Stromal cell of bone marrow (primary cell): ENCODE measurements around the gene GREM1.

ENCODE experiments used
- DNase-seq: peaks from one replicate; pipeline ENCODE4 v3.0.0-alpha.2; 2012; ENCODE audit warnings: low read depth

Gene GREM1

GRCh38 chr15:32717426-32718226 lies at the start of gene GREM1:
GREM1 (plus strand) TSS chr15:32718004; CDS start chr15:32730691, 12,687 bp downstream.
- DNase-seq: no peak

- no peak for DNase-seq
Measured at GRCh38 chr15:32668942-32669341, 48.9 kb upstream of the GREM1 start.

DNA sequence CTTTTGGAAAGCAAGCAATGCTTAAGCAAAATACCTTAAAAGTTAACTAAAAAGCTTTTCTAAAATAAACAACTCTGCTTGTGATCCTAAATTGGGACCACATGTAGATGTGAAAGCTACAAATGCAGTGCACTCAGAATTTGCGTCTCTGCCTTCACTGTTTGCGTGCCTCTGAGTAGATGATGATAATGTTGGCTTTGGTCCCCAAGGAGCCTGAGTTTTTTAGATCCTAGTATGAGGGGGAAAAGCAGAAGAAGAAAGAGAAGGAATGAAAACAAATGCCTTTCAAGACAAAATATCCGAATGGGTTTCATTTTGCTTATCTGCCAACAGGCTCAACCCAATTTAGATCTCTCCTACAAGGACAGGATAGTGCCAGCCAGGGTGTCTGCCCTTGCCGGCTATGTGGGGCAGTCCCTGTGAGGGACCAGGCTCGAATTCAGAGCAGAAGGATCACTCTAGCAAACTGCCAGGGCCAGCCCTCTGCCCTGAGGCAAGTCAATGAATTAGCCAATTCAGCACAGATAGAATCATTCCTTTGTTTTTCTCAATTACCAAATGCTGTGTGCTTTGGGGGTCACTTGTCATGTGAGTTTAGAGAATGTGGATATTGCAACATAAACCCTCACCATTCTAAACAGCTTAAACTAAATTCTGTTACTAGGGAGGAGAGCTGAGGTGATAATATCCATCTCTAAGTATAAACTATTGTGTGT lies 47.8 kb upstream of the GREM1 start:
- no peak for DNase-seq

DNA sequence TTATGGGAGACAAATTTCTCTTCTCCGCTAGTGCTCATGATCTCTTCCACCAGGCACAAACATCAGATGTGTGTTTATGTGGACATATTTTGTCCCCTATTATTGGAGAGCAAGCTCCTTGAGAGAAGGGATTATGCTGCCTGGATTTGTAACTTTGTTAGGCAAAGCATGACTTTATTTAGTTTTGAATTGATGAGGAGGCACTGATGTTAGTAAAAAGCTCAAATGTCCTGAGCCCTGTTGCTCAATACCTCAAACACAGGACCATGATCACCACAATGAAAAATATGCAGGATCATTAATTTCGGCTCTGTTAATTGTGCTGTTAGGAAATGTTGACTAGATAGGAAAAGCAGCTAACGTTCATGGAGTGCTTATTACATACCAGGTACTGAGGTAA lies 47.2 kb upstream of the GREM1 start:
- no peak for DNase-seq

DNA sequence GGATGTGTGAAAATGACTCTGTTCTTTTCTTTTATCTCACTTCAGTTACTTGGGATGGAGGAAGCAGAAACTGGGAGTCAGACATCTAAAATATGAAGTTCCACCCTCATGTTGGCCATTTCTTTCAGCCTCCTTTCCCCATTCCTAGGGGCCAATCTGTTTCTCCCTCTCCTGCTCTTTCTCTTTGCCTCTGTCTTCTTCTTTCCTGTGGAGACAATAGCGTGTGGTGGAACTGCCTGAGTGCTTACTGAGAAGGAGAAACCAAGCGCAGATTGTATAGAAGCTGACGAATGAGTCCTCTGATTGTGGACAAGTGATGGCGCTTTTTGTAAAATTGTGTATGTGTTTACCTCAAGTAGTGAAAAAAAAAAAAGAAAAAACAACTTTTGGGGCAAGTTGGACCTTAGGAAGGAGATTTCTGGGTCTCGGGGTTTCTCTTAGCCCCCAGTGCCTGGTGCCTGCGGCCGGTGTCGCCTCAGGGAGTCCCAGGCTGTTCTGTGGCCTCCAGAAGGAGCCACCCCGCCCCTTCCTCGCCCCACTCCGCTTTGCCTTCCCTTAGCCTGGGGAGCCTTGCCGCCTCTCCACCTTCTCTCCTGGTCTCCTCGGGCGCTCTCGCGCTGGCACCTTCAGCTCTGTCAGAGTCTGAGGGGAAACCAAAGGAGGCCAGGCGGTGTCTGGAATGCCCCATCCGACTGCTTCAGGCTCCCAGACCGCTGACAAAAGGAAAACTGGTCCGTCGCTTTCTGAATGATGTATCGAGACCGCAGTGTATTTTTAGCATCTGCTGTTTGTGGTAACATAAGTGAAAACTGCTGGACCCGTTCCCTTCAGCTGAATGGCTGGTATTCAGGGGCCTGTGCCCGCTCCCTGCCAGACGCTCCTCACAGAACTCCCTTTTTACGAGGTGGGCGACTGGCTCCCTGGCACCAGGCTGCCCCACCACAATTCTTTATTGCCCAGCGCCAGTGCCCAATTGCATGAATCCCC lies 46.2 kb upstream of the GREM1 start:
- DNase-seq: no peak

DNA sequence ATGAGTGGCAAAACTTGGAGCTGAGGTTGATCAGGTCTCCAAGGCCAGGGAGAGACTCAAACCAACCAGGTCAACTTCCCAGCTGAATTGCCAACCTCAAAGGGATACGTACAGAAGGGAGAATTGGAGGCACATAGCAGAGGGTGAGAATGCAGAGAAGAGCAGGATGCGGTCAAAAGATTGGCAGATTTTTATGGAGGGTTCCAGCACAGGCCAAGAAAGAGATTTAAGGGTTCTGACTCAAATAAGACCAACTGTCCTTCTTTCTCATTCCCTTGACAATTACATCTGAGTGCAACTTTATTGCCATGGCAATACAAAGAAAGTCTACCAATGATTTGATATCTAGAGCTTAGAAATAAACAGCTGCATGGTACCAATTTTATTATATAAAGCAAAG lies 43.1 kb upstream of the GREM1 start:
- DNase-seq: no peak

GRCh38 chr15:32675466-32675865 lies 42.3 kb upstream of the GREM1 start:
- DNase-seq: no peak

DNA sequence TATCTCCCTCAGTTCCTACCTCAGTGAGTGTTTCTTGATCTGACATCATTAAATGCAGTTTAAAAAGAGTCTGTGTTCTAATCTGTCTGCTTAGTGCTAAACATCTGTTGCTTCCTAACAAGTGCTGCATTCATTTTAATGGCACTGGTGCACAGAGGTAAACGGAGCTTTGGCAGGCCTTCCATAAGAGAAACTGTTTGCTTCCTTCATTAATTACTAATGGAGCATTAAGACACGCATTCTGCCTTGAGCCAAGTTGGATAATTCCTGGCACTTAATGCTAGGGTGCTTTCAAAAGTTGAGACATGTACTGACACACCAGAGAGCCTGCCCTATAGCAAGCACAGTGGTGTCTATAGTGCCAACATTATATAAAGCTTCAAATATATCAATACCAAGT lies 41.6 kb upstream of the GREM1 start:
- DNase-seq: no peak

- no peak for DNase-seq
Measured at GRCh38 chr15:32677238-32677750, 40.5 kb upstream of the GREM1 start.

DNA sequence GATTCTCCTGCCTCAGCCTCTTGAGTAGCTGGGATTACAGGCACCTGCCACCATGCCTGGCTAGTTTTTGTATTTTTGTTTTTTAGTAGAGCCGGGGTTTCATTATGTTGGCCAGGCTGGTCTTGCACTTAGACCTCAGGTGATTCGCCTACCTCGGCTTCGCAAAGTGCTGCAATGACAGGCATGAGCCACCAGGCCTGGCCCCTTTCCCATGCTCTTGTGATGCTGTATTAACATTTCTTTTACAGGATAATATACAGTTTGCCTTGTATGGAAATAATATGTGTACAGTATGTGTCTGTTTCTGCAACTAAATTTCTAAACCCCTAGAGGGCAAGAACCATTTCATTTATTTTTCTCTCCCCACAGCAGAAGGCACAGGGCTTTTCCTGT lies 38.5 kb upstream of the GREM1 start:
- no peak for DNase-seq

DNA sequence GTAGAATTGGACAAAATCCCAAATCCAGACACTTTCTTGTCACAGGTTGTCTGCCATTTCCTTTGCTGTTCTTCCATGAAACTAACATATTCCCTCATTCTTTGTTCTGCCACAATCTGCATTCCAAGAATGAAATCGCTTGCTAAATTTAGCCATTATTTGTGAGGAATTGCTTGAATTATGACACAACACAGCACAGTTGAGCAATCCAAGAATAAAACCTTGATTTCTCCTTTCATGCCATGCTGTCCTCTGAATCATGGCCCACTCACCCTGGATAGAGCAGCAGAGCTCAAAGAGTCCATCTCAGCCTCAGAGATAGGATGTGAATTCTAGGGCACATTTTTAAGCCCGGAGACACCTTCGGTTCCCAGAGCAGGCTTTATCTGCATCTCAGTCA lies 35.2 kb upstream of the GREM1 start:
- peak; percentile 93 for DNase-seq

- no peak for DNase-seq
Measured at GRCh38 chr15:32682977-32683630, 34.7 kb upstream of the GREM1 start.

DNA sequence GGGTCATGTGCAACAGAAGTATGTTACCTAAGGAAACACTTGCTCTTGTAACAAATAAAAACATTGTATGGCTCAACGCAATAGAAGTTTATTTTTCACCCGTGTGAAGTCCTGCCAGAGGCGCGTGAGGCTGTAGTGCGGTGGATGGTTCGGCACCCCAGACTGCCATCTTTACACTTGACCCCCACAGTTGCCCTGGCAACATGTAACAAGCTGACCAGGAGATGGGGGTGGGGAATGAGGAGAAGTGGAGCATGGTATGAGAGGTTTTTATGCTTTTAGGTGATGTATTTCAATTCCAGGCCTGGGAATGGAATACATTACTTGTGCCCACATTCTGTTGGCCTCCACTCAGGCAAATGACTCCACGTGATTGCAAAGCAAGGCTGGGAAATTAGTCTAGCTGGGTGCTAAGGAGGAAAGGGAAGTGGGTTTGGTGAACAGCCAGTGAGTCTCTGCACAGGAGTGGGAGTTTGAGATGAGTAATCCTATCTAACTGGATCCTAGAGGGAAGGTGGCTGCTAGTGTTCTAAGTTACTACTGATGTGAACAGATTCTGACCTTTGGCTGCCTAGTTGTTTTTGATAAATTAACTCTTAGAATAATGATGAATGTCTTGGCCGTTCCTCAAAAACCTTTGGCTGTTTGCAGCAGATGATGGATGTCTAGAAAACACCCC lies 33.8 kb upstream of the GREM1 start:
- peak; percentile 89 for DNase-seq

- no peak for DNase-seq
Measured at GRCh38 chr15:32685576-32685975, 32.2 kb upstream of the GREM1 start.

- no peak for DNase-seq
Measured at GRCh38 chr15:32687556-32687955, 30.2 kb upstream of the GREM1 start.

- DNase-seq: no peak
Measured at GRCh38 chr15:32688151-32688639, 29.6 kb upstream of the GREM1 start.

- DNase-seq: no peak
Measured at GRCh38 chr15:32690941-32691688, 26.7 kb upstream of the GREM1 start.

DNA sequence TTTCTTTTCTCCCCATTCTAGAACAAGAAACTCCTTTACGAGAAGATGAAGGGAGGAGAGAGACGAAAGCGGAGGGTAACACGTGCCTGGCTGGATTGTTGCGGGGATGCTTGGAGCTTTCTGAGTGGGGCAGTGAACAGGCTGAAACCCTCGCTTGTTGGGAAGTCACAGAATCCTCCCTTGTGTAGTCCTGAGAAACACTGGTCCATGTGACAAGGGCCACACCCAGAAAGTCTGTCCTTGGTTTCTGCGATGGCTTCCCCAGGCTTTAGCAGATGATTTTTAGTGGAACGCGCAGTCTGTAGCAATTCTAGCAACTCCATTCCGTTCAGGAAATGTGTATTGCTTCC lies 26.1 kb upstream of the GREM1 start:
- no peak for DNase-seq

GRCh38 chr15:32692286-32692685 lies 25.5 kb upstream of the GREM1 start:
- no peak for DNase-seq
